K562 (cell line): ENCODE results near the gene RAE1. TPM values are rescaled to one million over a fixed set of nuclear protein-coding genes. Genes with fewer than 3 reads are reported as not detected.

Experiments
- ATF1 ChIP-seq, 2 experiments: fragments of 450-650 bp in 1 of 2; IDR thresholded peaks; 2 replicates each; pipeline ENCODE4 v1.6.1; 2016; ENCODE audit warnings: missing compliant biosample characterization in 1 of 2, missing genetic modification characterization in 1 of 2
- CSDE1 ChIP-seq, 2 experiments: fragments of 450-650 bp; IDR thresholded peaks; 2 replicates each; pipeline ENCODE4 v1.6.1; 2016; ENCODE audit warnings: mild to moderate bottlenecking in 1 of 2
- GABPB1 ChIP-seq: sonication (generic); formaldehyde crosslinking; IDR thresholded peaks from 2 replicates; pipeline ENCODE4 v1.8.0; 2022; ENCODE audit warnings: mild to moderate bottlenecking, missing genetic modification reagents
- HMG20A ChIP-seq: fragments of 450-650 bp; formaldehyde crosslinking; conservative IDR thresholded peaks from 2 replicates; pipeline ENCODE4 v1.4.0; 2020; ENCODE audit warnings: mild to moderate bottlenecking, mixed read lengths
- HNRNPL ChIP-seq: fragments of 200-400 bp; formaldehyde crosslinking; IDR thresholded peaks from 2 replicates; pipeline ENCODE4 v1.6.1; 2017; ENCODE audit warnings: low read depth, mild to moderate bottlenecking, low read length
- MTA1 ChIP-seq: fragments of 450-650 bp; IDR thresholded peaks from 2 replicates; pipeline ENCODE4 v1.6.1; 2017; ENCODE audit warnings: borderline replicate concordance
- NELFE ChIP-seq: IDR thresholded peaks from 2 replicates; pipeline ENCODE4 v1.6.1; 2011; ENCODE audit warnings: mild to moderate bottlenecking; ENCODE audit not compliant: insufficient read depth, insufficient read length
- POLR2AphosphoS2 ChIP-seq: IDR thresholded peaks from 2 replicates; pipeline ENCODE4 v1.6.1; 2012; ENCODE audit warnings: low read length, improper control_type of control experiment
- PTBP1 ChIP-seq: fragments of 200-400 bp; formaldehyde crosslinking; IDR thresholded peaks from 2 replicates; pipeline ENCODE4 v1.6.1; 2017; ENCODE audit warnings: low read depth, low read length
- RBBP5 ChIP-seq: fragments of 200-600 bp; sonication (generic); IDR thresholded peaks from 2 replicates; pipeline ENCODE4 v1.6.1; 2012; ENCODE audit warnings: borderline replicate concordance, mild to moderate bottlenecking, low read length, control low read depth, inconsistent platforms; ENCODE audit not compliant: insufficient read depth, poor library complexity, severe bottlenecking
- RFX5 ChIP-seq: IDR thresholded peaks from 2 replicates; pipeline ENCODE4 v1.6.1; 2011; ENCODE audit warnings: low read depth, mild to moderate bottlenecking, improper control_type of control experiment, low read length
- RREB1 ChIP-seq: fragments of 250-450 bp; sonication (Bioruptor Pico); IDR thresholded peaks from 2 replicates; pipeline ENCODE4 v1.4.0; 2020
- SAFB ChIP-seq: fragments of 200-400 bp; formaldehyde crosslinking; IDR thresholded peaks from 2 replicates; pipeline ENCODE4 v1.6.1; 2017; ENCODE audit warnings: low read depth, low read length, borderline replicate concordance
- SIRT6 ChIP-seq: IDR thresholded peaks from one replicate; pipeline ENCODE4 v1.6.1; 2012; ENCODE audit warnings: low read depth, mild to moderate bottlenecking, control low read depth, inconsistent platforms, low read length, moderate library complexity
- SMARCA4 ChIP-seq: fragments of 450-650 bp; IDR thresholded peaks from 2 replicates; pipeline ENCODE4 v1.6.1; 2016
- TFAP4 ChIP-seq: sonication (generic); formaldehyde crosslinking; IDR thresholded peaks from 2 replicates; pipeline ENCODE4 v1.8.0; 2022; ENCODE audit warnings: missing genetic modification reagents, mild to moderate bottlenecking, moderate library complexity, borderline replicate concordance
- YBX1 ChIP-seq: fragments of 450-650 bp; IDR thresholded peaks from 2 replicates; pipeline ENCODE4 v1.7.1; 2016; ENCODE audit warnings: mild to moderate bottlenecking
- ZBTB7A ChIP-seq: IDR thresholded peaks from 2 replicates; pipeline ENCODE4 v1.6.1; 2011; ENCODE audit warnings: low read depth, mild to moderate bottlenecking, low read length, moderate library complexity, borderline replicate concordance; ENCODE audit not compliant: control insufficient read depth
- ZNF165 ChIP-seq: fragments of 250-450 bp; sonication (Bioruptor Pico); IDR thresholded peaks from 2 replicates; pipeline ENCODE4 v1.4.0; 2020; ENCODE audit warnings: borderline replicate concordance
- ZNF184 ChIP-seq: sonication (generic); formaldehyde crosslinking; IDR thresholded peaks from 2 replicates; pipeline ENCODE4 v1.5.0; 2020; ENCODE audit warnings: missing genetic modification reagents
- ZNF707 ChIP-seq: fragments of 250-450 bp; sonication (Bioruptor Pico); conservative IDR thresholded peaks from 2 replicates; pipeline ENCODE4 v1.8.0; 2022; ENCODE audit warnings: inconsistent platforms, mild to moderate bottlenecking, moderate library complexity
- ZNF717 ChIP-seq: fragments of 250-450 bp; sonication (Bioruptor Pico); IDR thresholded peaks from 2 replicates; pipeline ENCODE4 v1.5.0; 2021
- ZNF766 ChIP-seq: fragments of 200-800 bp; sonication (Bioruptor generic); conservative IDR thresholded peaks from 2 replicates; pipeline ENCODE4 v1.6.1; 2016; ENCODE audit warnings: missing genetic modification characterization, missing compliant biosample characterization
- polyA plus RNA-seq, 8 experiments: library from polyadenylated mRNA; depleted of rRNA in 4 of 8; stranded (reverse) in 5 of 8; unstranded in 3 of 8; fragments of >200 nt; fragmentation: Nextera tagmentation in 2 of 8; fragmentation: Illumina TruSeq in 1 of 8; extraction: Ambion mirVana in 2 of 8; extraction: Trizol in 1 of 8; gene quantifications; 2 replicates each; pipeline versions ENCODE4 v1.2.1 to v1.2.3, GENCODE V29; 2011 to 2014; ENCODE audit warnings: inconsistent platforms in 1 of 8, missing spikeins in 1 of 8
- total RNA-seq, 7 experiments: library from RNA; depleted of rRNA in 6 of 7; stranded (reverse); fragments of >200 nt in 6 of 7; fragmentation: Illumina TruSeq in 2 of 7; extraction: Trizol in 2 of 7; gene quantifications; 2 replicates each; pipeline versions ENCODE4 v1.2.1 to v1.2.3, GENCODE V29; 2011 to 2021; ENCODE audit warnings: low replicate concordance in 1 of 7

RAE1 gene
- total and polyA plus RNA-seq, 9 of the 15 experiments (the other 6 are each of a cell fraction or from before 2014, with no cell fraction given): 33.7 to 248 (median 77.7) TPM

GRCh38 chr20:57351042-57351783, at the start of gene RAE1 (continued):
- TF ChIP-seq RBBP5 (peak; percentile 92), ATF1 (CRISPR knock-in tag; IDR thresholded peaks at IDR 0.05) (peak; percentile 36; the same call in 1 of the 2 replicates), ATF1 (tag; IDR thresholded peaks at IDR 0.05) (peak; percentile 86), ZNF184 (CRISPR knock-in tag) (no peak), PTBP1 (no peak), ZBTB7A (peak; percentile 19; the same call in 1 of the 2 replicates), MTA1 (peak; percentile 90), SMARCA4 (no peak), ZNF707 (CRISPR knock-in tag) (no peak), GABPB1 (CRISPR knock-in tag) (peak; percentile 84), ZNF766 (no peak), SAFB (no peak), SIRT6 (no peak), CSDE1 (IDR thresholded peaks at IDR 0.05) (no peak), HMG20A (no peak), RREB1 (0 out of 2 replicates have a peak, but pooled peaks have one; percentile 7), ZNF165 (CRISPR knock-in tag) (no peak), YBX1 (no peak), NELFE (no peak), HNRNPL (no peak), ZNF717 (CRISPR knock-in tag) (no peak), POLR2AphosphoS2 (no peak), TFAP4 (peak; percentile 46; the same call in 1 of the 2 replicates), RFX5 (no peak)
